ENCODE data around the gene SERBP1.
"Not testable (repeated sequence)": the region's sequence is repeated elsewhere in the genome, so short reads cannot be mapped to it uniquely, and the experiment has no call there.

The SERBP1 gene

DNA sequence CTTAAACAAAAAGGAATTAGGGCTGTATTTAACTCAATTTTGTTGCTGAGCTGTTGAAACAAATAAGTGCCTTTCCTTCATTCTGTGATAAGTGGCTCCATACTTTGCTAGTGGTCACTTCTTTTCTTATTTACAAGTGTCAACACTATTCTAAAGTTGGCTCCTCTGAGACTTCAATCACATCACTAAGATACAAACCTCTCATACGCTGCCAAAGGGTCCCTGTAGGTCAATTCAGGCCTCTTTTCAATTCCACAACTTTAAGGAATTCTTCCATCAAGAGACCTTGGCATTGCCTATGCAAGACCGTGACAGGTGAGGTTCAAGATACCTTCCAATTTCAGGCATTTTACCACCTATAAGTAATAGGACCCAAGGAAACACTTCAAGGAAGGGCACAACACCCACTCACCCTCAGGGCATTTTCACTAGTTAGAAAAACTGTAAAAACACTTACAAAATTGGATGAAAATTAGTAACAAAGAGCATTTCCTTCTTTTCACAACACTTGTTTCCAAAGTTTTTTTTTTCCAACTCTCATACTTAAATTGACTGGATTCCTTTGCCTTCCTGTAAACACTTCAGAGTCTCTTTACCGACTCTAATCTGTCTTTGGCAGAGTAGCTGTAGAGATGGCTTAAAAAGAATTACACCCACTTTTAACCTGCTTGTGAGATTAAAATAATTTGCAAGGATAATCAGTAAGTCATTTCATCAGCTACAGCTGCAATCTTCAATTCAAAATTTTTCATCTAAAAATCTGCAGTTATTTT lies 24.5 kb downstream of the SERBP1 start:
- DNase-seq (ENCODE audit: low spot score), result no peak

DNA sequence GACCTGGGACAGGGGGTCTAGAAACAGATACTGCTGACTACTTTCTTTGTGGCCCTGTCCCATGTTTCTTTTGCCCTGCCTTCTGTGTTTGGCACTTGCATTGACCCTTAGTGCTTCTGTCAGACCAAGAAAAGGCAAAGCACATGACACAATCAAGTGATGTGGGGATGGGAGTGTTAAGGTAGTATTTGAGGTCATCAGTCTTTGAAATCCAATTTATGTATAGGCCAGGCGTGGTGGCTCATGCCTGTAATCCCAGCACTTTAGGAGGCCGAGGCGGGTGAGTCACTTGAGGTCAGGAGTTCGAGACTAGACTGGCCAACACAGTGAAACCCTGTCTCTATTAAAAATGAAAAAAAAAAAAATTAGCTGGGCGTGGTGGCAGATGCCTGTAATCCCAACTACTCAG lies 26.0 kb downstream of the SERBP1 start:
- DNase-seq (ENCODE audit: low spot score), result no peak

DNA sequence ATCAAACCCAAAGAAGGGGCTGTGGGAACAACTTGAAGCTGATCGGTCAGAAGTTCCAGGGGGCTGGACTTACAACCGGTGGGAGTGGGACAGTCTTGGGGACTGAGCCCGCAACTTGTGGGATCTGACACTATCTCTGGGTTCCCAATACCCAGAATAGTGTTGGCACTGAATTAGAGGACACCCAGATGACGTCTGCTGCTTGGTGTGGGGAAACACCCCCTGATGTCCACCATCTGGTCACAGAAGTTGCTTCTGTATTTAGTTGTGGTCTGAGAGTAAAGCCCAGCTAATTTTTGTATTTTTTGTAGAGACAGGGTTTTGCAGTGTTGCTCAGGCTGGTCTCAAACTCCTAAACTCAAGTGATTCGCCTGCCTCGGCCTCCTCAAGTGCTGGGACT lies 28.8 kb downstream of the SERBP1 start:
- no peak for DNase-seq (ENCODE audit: low spot score)

DNA sequence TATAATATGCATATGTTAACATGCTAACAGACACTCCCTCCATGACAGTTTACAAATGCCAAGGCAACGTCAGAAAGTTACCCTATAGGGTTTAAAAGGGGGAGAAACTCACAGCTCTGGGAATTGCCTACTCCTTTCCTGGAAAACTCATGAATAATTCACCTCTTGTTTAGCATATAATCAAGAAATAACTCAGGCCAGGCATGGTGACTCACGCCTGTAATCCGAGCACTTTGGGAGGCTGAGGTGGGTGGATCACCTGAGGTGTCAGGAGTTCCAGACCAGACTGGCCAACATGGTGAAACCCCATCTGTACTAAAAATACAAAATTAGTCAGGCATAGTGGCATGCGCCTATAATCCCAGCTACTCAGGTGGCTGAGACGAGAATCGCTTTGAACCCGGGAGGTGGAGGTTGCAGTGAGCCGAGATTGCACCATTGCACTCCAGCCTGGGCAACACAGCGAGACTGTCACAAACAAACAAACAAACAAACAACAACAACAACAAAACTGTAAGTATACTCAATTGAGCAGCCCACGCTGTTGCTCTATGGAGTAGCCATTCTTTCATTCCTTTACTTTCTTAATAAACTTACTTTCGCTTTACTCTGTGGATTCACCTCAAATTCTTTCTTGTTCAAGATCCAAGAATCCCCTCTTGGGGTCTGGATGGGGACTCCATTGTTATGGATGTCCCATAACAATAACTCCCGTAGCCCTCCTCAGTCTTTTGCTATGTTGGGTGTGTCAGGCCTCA lies 30.0 kb downstream of the SERBP1 start:
- not testable (repeated sequence) for DNase-seq (ENCODE audit: low spot score)

DNA sequence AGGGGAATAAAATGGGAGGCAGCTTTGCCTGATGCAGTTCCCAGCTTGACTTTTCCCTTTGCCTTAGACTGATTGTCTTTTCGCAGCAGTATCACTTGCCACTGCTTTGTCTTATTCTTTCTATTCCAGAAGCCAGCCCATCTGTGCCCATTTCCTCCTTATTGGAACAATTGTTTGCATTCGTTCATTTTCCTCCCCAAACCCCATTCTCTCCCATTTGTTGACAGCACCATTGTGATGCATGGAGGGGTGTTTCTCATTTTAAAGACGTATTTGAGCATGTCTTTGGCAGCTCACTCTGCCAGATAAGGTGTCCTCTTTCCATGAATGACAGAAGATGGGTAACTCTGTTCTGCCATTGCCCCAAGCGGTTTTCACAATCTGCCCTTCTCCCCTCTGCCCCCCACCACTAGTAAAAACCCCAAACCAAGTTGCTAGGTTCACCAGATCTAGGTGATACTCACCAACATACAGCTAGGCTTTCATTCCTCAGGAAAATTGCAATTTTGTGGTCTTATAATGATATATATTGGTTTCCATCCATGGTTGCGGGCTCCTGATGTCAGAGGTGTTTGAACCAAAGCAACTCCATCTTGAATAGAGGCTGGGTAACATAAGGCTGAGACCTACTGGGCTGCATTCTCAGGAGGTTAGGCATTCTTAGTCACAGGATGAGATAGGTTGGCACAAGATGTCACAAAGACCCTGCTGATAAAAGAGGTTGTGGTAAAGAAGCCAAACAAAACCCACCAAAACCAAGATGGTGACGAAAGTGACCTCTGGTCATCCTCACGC lies 30.8 kb downstream of the SERBP1 start:
- no peak for DNase-seq (ENCODE audit: low spot score)

DNA sequence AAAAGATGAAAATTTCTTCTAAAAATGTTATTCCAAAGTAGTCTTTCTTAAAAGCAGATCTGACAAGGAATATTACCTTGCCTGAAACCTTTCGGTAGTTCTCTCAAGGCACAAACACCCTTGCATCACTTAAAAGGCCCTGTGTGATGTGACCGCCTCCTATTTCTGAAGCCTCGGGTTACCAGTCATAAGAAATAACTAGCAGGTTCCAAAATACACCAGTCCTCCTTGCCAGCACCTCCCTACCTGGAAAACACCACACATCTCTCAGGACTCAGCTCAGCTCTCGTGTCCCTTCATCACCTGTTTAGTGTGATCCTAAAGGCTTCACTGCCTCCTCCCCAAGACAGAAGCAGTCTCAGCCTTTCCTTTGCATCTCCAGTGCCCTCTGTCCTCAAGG lies 35.7 kb downstream of the SERBP1 start:
- no peak for DNase-seq (ENCODE audit: low spot score)

DNA sequence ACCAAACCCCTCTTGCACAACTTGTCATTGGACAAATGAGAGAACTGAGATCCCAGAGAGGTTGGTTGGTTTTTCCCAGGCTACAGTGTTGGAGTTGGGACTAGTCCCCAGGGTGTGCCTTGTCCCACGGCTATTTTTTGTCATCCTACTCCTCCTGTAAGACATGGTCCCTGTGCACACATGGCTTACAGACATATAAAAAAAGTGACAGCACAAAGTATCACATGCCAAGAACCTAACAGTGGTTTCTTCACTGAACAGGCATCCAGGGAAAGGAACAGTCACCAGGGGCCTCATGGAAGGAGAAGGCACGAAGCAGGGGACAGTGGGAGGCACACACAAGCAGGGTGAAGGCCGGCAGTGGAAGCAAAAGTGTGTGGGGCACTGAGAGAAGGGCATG lies 36.5 kb downstream of the SERBP1 start:
- DNase-seq (ENCODE audit: low spot score), result no peak

DNA sequence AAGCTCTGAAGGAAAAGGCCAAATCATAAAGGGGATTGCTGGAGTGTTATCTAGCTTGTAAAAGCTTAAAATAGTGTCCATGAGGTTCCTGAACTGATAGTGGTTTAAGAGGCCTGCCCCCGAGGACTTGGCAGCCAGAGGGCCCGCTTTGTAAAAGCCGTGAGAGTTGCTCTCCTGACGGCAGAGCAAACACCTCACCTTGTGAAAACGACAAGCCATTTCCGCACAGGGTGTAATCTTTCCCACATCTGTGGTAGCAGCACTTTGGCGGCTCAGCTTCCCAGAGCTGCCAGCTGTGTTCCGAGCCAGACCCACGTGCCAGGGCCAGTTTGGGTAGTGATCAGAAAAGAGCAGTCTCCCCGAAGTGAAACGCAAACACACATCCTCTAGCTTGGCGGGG lies 37.0 kb downstream of the SERBP1 start:
- no peak for DNase-seq (ENCODE audit: low spot score)

DNA sequence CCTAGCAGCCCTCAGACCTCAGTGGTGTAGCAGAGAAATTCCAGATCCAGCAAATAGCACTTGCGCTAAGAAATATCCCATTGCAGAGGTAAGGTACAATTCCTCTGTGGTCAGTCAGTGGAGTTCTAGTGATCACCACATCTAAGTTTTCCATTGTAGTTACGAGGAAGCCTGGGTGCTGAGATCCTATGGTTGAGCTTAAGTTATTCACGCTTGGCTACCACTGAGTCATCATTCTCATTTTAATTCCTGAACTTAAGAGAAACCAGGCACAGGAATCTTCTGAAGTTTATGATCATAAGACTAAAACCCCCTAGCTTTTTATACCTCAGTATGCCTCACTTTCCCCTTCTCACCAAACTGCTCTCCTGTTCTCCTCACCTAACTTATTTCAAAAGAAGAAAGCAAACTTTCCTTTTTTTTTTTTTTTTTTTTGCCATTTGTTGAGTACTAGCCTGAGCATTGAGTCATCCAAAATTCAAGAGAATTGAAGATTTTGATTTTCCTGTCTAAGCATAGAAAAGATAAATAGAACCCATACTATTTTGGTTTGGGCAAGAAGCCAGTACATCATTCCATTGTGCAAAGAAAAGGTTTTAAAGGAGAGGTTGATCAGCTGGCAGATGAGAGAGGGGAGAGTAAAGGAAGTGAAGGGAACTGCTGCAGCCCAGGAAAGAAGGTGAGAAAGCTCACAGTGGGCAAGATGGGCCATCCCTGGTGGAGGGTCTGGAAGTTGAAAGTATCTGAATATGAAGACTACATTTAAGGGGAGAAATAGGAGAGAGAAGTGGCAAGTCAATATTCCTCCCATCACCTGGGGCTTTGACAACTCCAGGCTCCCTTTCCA lies 39.9 kb downstream of the SERBP1 start:
- DNase-seq (ENCODE audit: low spot score), result no peak

DNA sequence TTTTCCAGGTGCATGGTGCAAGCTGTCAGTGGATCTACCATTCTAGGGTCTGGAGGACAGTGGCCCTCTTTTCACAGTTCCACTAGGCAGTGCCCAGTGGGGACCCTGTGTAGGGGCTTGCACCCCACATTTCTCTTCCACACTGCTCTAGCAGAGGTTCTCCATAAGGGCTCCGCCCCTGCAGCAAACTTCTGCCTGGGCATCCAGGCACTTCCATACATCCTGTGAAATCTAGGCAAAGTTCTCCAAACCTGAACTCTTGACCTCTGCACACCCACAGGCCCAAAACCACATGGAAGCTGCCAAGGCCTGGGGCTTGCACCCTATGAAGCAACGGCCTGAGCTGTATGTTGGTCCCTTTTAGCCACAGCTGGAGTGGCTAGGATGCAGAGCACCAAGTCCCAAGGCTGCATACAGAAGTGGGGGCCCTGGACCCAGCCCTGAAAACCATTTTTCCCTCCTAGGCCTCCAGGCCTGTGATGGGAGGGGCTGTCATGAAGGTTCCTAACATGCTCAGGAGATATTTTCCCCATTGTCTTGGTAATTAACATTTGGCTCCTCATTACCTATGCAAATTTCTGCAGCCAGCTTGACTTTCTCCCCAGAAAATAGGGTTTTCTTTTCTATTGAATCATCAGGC lies 46.1 kb downstream of the SERBP1 start:
- DNase-seq (ENCODE audit: low spot score), result no peak

DNA sequence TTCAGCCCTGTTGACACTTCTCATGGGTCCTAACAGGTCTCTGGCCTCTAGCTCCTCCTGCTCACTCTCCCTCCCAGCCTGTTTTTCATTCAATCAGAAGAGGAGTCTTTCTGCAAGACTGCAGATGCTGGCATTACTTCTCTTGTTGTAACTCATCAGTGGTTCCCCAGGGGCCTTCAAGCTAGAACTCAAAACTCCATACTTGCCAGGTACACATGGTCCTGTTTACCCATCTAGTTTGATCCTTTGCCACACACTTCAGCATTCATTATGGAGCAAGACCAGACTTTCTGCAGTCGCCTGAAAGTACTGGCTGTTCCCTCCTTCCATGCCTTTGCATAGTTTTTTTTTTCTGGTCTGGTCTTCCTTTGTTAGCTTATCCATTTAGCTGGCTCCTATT lies 47.9 kb downstream of the SERBP1 start:
- DNase-seq (ENCODE audit: low spot score), result no peak

DNA sequence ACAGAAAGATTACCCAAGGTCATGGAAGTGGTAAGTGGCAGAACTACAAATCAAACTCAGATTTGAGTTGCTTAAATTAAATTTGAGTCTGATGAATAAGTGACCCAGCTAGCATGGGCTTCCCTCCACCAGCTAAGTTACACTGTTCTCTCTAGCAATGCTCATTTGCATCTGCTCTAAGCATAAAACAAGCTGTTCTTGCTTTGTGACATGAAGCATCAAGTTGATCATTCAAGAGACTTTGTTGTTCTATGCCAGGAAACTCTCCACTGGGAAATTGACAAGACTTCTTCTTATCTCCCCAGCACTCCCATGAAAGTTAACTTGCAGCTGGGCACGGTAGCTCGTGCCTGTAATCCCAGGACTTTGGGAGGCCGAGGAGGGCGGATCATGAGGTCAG lies 49.0 kb downstream of the SERBP1 start:
- no peak for DNase-seq (ENCODE audit: low spot score)

DNA sequence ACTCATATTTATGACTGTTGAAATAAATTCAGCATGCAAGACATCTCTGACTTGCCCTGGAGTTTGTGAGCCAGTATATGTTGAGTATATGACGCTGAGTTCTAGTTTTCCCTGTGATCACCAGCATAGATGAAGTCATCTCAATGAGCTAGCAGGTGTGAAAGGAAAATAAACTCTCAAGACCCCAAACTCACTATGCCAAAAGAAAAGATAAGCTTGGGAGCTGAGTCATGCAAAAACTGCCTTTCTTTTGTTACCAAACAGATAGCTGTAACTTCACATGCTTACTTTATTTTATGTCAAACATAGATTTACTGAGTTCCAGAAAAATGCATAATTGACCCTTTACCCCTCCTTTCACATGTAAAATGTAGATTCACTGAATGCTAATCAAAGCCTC lies 52.9 kb downstream of the SERBP1 start:
- no peak for DNase-seq (ENCODE audit: low spot score)

DNA sequence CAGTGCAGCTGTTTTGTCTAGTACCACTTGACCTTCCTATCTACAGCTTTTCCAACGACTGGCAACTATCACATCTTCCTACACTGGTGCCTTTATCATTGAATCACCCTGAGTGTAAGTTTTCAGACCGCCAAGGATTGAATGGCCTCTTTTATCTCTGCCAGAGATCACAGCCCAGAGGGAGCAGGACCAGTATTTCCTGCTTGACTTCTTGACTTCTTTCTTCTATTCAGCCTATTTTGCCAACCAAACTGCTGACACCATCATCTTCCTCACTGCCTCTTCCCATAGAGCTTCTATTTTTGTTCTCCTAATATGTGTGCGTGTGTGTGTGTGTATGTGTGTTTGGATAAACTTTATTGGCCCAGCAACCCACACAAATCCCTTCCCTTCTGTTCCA lies 53.8 kb downstream of the SERBP1 start:
- no peak for DNase-seq (ENCODE audit: low spot score)

DNA sequence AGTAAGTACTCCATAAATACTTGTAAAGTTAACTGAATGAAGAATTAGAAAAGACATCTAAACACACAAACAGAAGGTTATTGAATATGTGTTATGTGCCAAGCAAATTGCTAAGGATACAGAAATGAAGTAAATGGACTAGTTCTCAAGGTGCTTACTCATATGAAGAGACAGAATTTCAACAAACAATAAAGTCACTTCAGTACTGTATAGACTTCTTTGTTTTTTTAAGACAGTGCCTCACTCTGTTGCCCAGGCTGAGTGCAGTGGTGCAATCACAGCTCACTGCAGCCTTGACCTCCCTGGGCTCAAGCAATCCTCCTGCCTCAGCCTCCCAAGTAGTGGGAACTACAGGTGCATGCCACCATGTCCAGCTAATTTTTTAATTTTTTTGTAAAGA lies 57.3 kb downstream of the SERBP1 start:
- no peak for DNase-seq (ENCODE audit: low spot score)

DNA sequence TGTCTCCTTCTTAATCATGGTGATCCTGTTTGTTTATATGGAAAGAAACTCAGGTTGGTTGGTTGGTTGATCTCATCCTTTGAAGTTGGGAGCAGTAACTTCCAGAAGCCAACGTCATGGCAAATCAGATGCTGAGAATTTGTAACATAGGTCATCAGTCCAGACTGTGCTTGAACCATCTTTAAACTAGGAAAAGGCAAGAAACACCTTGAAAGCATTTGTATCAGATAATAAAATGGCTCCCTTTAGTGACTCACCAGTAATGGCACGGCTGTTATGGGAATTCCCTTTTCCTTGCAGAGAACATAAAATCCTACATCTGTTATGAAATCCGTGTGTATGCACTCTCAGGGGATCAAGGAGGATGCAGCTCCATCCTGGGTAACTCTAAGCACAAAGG lies 58.1 kb downstream of the SERBP1 start:
- DNase-seq (ENCODE audit: low spot score), result no peak

DNA sequence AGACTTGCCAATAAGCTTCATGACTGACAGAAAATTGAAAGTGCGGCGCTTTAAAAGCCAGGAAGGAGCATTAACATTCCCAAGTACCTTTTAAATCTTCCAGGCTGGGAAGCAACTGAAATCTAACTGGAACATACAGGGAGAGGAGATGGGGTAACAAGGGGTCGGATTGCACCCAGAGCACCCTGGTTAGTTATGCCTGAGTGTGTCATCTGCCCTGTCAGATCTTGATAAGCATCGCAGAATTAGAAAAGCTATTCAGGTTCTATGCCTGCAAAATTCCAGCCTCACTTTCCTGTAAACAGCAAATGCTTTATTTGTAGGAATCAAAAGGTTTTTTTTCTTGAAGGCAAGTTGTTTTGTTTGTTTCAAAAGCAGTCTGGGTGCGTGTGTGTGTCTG lies 58.5 kb downstream of the SERBP1 start:
- no peak for DNase-seq (ENCODE audit: low spot score)

DNA sequence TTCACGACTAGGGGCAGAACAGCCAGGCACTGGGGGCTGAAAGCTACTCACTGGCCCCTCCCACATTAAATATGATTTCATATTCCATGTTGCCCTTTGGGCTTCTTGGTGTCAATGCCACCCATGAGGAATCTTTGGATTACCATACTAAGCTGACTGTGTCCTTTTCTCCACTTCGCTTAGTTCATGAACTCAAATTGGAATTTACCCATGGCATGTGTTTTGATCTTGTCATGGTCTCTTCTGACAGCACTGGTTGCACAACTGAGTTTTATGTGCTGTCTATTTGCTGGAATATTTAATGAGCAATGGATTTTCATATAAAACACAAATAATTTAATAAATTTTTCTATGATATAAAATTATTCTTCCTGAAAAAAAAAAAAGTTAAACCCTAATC lies 59.2 kb downstream of the SERBP1 start:
- no peak for DNase-seq (ENCODE audit: low spot score)

DNA sequence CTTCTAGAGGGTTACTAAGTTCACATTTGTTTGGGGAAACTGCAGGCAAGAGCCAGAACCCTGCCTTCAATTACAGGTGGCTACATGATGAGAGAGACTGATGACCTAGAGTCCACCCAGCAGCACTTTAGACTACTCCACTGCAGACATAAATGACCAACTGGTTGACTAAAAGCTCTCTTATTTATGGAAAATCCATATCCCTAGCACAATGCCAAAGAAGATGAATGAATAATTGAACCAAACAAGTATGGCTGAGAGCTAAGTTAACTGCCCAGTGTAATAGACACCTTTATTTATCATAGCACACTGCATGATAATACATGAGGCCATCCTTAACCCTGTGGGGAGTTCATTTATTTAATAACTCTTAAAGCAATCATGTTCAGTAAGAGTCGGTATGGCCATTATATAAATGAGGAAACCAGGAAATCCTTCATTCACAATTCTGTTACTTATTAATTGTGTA lies 62.1 kb downstream of the SERBP1 start:
- peak; percentile 18 for DNase-seq (ENCODE audit: low spot score)

DNA sequence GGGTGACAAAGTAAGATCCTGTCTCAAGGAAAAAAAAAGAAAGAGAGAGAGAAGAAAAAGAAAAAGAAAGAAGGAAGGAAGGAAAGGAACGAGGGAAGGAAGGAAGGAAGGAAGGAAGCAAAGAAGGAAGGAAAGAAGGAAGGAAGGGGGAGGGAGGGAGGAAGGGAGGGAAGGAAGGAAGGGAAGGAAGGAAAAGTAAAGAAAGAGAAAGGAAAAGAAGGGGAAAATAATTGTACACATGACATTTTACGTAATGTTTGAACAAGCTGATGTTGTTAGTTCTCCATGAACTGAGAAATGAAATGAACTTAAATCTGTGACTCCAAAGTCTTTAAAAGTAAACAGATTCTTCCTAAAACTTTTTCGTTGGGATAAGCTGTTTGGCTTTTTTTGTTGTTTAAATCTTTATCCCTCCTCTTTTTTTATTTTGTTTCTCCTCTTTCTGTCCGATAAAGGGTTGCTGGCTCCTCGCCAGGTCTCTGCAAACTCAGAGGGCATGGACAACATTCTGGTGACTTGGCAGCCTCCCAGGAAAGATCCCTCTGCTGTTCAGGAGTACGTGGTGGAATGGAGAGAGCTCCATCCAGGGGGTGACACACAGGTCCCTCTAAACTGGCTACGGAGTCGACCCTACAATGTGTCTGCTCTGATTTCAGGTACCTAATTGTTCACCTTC lies 62.7 kb downstream of the SERBP1 start:
- peak; percentile 48 for DNase-seq (ENCODE audit: low spot score)

DNA sequence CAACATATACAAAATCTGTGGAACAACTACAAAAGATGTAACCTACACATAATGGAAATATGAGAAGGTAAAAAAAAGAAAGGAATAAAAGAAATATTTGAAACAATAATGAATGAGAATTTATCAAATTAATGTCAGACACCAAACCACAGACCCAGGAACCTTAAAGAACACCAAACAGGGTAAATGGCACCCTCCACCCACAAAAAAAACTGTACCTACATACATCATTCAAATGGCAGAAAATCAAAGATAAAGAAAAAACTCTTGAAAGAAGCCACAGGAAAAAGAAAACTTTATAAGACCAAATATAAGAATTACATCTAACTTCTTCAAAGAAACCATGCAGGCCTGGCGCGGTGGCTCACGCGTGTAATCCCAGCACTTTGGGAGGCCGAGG lies 68.6 kb downstream of the SERBP1 start:
- no peak for DNase-seq (ENCODE audit: low spot score)

Measured in HuH-7.5 (cell line).